Epithelial cell of esophagus (primary cell): ENCODE data around the gene HTR6.
A peak's percentile ranks its signal among the peaks of the same experiment; 100 is the strongest.

Experiments
- DNase-seq: peaks from one replicate; pipeline ENCODE4 v3.0.0; 2010; ENCODE audit warnings: low read depth
- H3K4me3 ChIP-seq: 2 replicates; pipeline ENCODE4 v1.5.1; 2011; ENCODE audit warnings: mild to moderate bottlenecking, low read length, control low read depth
- TF ChIP-seq, protein P1 (sequence below): IDR thresholded peaks from 2 replicates; pipeline ENCODE4 v1.5.1; 2011; ENCODE audit warnings: low read depth, mild to moderate bottlenecking, low read length, control low read depth, inconsistent platforms; ENCODE audit not compliant: insufficient read depth; ENCODE audit errors: missing control alignments

The HTR6 gene

DNA sequence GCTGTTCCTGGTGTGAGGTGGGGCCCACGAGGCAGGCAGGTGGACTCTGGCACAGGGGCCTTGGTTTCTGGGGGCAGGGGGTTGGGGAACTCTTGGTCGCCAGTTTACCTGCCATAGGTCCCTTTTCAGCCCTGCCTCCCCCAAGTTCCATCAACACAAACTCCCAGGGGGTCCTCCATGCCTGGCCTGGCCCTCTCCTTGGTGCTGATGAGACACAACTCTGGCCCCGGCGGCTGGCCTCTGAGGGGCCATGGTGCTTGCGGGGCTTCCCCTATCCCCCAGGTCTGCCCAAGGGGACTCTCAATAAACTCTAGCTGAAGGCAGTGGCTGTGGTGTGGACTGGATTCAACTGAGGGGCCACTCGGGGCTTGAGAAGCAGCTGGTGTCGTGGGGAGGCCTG is 16.0 kb downstream of the HTR6 start:
- TF ChIP-seq, protein P1, sequence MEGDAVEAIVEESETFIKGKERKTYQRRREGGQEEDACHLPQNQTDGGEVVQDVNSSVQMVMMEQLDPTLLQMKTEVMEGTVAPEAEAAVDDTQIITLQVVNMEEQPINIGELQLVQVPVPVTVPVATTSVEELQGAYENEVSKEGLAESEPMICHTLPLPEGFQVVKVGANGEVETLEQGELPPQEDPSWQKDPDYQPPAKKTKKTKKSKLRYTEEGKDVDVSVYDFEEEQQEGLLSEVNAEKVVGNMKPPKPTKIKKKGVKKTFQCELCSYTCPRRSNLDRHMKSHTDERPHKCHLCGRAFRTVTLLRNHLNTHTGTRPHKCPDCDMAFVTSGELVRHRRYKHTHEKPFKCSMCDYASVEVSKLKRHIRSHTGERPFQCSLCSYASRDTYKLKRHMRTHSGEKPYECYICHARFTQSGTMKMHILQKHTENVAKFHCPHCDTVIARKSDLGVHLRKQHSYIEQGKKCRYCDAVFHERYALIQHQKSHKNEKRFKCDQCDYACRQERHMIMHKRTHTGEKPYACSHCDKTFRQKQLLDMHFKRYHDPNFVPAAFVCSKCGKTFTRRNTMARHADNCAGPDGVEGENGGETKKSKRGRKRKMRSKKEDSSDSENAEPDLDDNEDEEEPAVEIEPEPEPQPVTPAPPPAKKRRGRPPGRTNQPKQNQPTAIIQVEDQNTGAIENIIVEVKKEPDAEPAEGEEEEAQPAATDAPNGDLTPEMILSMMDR: no peak

DNA sequence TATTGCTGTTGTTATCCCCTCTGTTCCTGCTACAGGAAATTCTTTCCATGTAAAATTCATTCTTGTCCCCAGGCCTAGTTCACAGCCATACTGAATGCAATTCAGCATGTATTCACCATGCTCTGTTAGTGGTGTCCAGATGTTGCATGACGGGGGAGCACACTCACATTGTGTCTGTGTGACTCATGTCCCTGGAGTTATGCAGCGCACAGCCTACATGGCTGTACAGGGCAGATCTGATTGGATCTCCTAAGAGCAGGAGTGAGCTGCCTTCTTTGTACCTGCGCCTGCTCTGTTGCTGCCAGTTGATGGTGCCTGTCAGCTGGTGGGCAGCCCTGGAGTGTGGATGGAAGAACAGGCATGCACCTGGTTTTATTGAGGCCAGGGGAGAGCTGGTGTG is 17.6 kb downstream of the HTR6 start:
- TF ChIP-seq, protein P1: no peak
- DNase-seq: peak; percentile 84
- H3K4me3 ChIP-seq: no peak overlapping the region

More for the DNA sequence above, 16.0 kb downstream of the HTR6 start:
- H3K4me3 ChIP-seq: no peak overlapping the region
- no peak for DNase-seq

DNA sequence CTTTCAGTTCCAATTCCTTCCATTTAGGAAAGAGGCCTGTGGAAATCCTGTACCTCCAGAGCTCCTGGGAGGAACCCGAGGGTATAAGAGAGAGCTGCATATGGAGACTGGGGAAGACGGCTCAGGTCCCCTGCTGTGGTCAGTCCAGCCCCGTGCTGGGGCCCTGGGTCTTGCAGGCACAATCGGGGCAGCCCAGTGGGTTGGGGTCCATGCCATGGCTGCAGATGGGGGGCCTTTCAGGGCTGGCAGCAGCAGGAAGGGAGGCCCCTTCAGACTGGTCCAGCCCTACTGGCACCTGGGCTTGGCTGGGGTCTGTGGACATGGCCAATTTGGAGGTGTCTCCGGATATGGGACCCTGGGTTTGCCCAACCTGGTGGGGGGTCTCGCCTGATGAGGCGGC is 18.2 kb downstream of the HTR6 start:
- H3K4me3 ChIP-seq: no peak overlapping the region
- no peak for DNase-seq
- TF ChIP-seq, protein P1: no peak

DNA sequence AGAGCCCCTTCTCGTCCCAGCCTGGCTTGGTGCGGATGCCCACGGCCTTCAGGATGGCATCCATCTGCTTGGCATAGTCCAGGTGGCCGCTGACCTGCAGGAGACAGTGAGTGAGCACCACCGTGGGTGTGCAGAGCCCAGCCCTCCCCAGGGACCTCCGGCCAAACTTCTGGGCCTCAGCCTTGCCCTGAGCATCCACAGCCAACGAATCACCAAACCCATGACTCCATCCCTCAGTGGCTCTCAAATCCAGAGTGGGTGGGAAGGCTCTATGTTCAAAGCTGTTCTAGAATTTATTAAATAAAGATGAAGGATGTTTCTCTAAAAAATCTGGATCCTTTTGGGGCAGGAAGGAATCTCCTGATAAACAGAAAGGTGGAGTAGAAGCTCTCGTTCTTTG is 18.7 kb downstream of the HTR6 start:
- no peak overlapping the region for H3K4me3 ChIP-seq
- no peak for DNase-seq
- TF ChIP-seq, protein P1: no peak

DNA sequence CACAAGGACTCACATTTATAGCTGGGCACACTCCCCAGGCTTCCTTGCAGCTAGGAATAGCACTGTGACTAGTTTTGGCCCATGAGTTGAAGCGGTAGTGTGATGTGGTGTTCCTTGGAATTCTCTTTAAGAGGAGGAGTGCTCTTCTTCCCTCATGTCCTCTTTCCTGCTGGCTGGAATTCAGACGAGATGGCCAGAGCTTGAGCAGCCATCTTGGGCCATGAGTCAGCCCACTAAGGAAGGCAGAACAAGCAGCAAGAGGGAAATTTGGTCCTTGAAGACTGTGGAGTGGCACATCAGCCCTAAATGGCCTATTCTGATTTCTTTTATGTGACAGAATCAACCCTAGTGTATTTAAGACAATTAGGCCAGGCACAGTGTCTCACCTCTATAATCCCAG is 20.0 kb downstream of the HTR6 start:
- no peak overlapping the region for H3K4me3 ChIP-seq
- DNase-seq: no peak
- TF ChIP-seq, protein P1: no peak

DNA sequence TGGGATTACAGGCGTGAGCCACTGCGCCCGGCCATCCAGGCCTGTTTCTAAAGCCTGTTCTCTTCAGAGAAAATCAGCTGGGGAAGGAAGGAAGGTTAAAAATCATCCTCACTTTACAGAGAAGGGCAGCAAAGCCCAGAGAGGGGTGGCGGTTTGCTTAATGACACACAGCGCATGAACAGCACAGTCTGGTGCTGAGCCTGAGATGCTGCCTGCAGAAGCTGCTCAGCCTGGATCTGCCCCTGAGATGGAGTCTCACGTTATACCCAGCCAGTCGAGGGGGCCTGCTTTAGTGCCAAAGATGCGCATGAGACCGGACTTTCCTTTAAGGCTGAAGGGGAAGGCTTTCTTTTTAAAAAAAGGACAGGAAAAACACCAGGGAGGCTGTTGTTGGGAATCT is 21.3 kb downstream of the HTR6 start:
- H3K4me3 ChIP-seq: no peak overlapping the region
- TF ChIP-seq, protein P1: no peak
- DNase-seq: no peak

DNA sequence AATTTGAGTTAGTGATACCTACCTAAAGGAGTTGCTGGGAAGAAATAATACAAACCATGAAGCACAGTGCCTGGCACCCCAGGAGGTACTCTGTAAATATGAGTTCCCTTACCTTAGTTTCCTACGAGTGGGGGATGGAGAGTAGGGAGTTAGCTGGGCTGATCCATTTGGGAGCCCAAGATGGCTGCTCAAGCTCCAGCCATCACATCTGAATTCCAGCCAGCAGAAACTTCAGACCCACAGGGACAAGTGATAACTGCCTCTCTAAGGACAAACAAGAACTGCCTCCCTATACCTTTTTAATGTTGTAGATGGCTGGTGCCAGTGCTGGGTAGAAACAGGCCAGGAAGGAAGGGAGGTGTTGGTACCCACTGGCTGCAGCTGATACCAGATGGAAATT is 22.7 kb downstream of the HTR6 start:
- TF ChIP-seq, protein P1: no peak
- H3K4me3 ChIP-seq: no peak overlapping the region
- no peak for DNase-seq
